Activated T-cell treated with anti-CD3 and anti-CD28 coated beads for 48 hours (primary cell): ENCODE data around the gene FOXI3.

ENCODE experiments used
- DNase-seq: peaks from one replicate; pipeline ENCODE4 v3.0.0-alpha.2; 2020; ENCODE audit warnings: low read depth

FOXI3 gene

GRCh38 chr2:88452565-88452905 is at the start of gene FOXI3:
TSS of gene FOXI3 (minus strand) at chr2:88452693. CDS start at chr2:88452535, 158 bp downstream.
- DNase-seq, result no peak

GRCh38 chr2:88500691-88501090 is 48.2 kb upstream of the FOXI3 start:
- no peak for DNase-seq

- DNase-seq, result no peak
These were observed 46.7 kb upstream of the FOXI3 start for GRCh38 chr2:88499204-88499603.

GRCh38 chr2:88493481-88493880 is 41.0 kb upstream of the FOXI3 start:
- DNase-seq, result no peak

GRCh38 chr2:88492002-88492401 is 39.5 kb upstream of the FOXI3 start:
- DNase-seq, result no peak

- DNase-seq, result no peak
These were observed 36.7 kb upstream of the FOXI3 start for GRCh38 chr2:88489181-88489580.

- DNase-seq, result no peak
These were observed 30.7 kb upstream of the FOXI3 start for GRCh38 chr2:88483200-88483599.

GRCh38 chr2:88481691-88482336 is 29.3 kb upstream of the FOXI3 start:
- DNase-seq, result no peak

- DNase-seq, result no peak
These were observed 20.3 kb upstream of the FOXI3 start for GRCh38 chr2:88472811-88473210.

- DNase-seq, result no peak
These were observed 18.8 kb upstream of the FOXI3 start for GRCh38 chr2:88471083-88471942.

GRCh38 chr2:88469202-88470114 is 17.0 kb upstream of the FOXI3 start:
- DNase-seq, result no peak

- DNase-seq, result no peak
These were observed 11.7 kb upstream of the FOXI3 start for GRCh38 chr2:88464153-88464552.

- DNase-seq, result no peak
These were observed 6.1 kb upstream of the FOXI3 start for GRCh38 chr2:88458633-88459032.

- no peak for DNase-seq
These were observed 588 bp upstream of the FOXI3 start for GRCh38 chr2:88452980-88453582.

- peak; percentile 1 for DNase-seq
These were observed 505 bp downstream of the FOXI3 start for GRCh38 chr2:88451811-88452564.

GRCh38 chr2:88450925-88451810 is 1.3 kb downstream of the FOXI3 start:
- DNase-seq, result no peak

GRCh38 chr2:88450186-88450585 is 2.3 kb downstream of the FOXI3 start:
- DNase-seq, result no peak

- no peak for DNase-seq
These were observed 4.2 kb downstream of the FOXI3 start for GRCh38 chr2:88448248-88448647.

GRCh38 chr2:88443353-88443938 is 9.0 kb downstream of the FOXI3 start:
- DNase-seq, result no peak

GRCh38 chr2:88442473-88442872 is 10.0 kb downstream of the FOXI3 start:
- DNase-seq, result no peak
